HEK293 (cell line): ENCODE data around the gene PRR3.

Source experiments
- FEZF1 ChIP-seq: fragments of 450-650 bp; formaldehyde crosslinking; IDR thresholded peaks from 2 replicates; pipeline ENCODE4 v1.5.1; 2016; ENCODE audit warnings: missing biosample characterization, missing genetic modification characterization
- OSR2 ChIP-seq: fragments of 450-650 bp; formaldehyde crosslinking; IDR thresholded peaks from 2 replicates; pipeline ENCODE4 v1.5.1; 2016; ENCODE audit warnings: missing biosample characterization, missing genetic modification characterization
- RBAK ChIP-seq: fragments of 450-650 bp; formaldehyde crosslinking; IDR thresholded peaks from 2 replicates; pipeline ENCODE4 v1.5.1; 2016; ENCODE audit warnings: missing biosample characterization, missing genetic modification characterization
- SP2 ChIP-seq: fragments of 450-650 bp; formaldehyde crosslinking; IDR thresholded peaks from 2 replicates; pipeline ENCODE4 v1.5.1; 2016; ENCODE audit warnings: missing biosample characterization, missing genetic modification characterization
- SP7 ChIP-seq: fragments of 450-650 bp; formaldehyde crosslinking; IDR thresholded peaks from 2 replicates; pipeline ENCODE4 v1.5.1; 2016; ENCODE audit warnings: missing biosample characterization, missing genetic modification characterization
- TRIM28 ChIP-seq: IDR thresholded peaks from 2 replicates; pipeline ENCODE4 v1.6.1; 2011; ENCODE audit warnings: low read length, control low read depth, borderline replicate concordance
- YY2 ChIP-seq: fragments of 450-650 bp; formaldehyde crosslinking; IDR thresholded peaks from 2 replicates; pipeline ENCODE4 v1.5.1; 2016; ENCODE audit warnings: missing biosample characterization, missing genetic modification characterization
- ZBTB17 ChIP-seq: fragments of 450-650 bp; formaldehyde crosslinking; IDR thresholded peaks from 2 replicates; pipeline ENCODE4 v1.5.1; 2016; ENCODE audit warnings: missing biosample characterization, missing genetic modification characterization
- ZFP37 ChIP-seq: fragments of 450-650 bp; formaldehyde crosslinking; IDR thresholded peaks from 2 replicates; pipeline ENCODE4 v1.5.1; 2016; ENCODE audit warnings: missing biosample characterization, missing genetic modification characterization
- ZNF311 ChIP-seq: fragments of 450-650 bp; formaldehyde crosslinking; IDR thresholded peaks from 2 replicates; pipeline ENCODE4 v1.5.1; 2017; ENCODE audit warnings: missing biosample characterization, missing genetic modification characterization, borderline replicate concordance
- ZNF366 ChIP-seq: fragments of 450-650 bp; formaldehyde crosslinking; conservative IDR thresholded peaks from 2 replicates; pipeline ENCODE4 v1.5.1; 2016; ENCODE audit warnings: missing biosample characterization, missing genetic modification characterization
- ZNF394 ChIP-seq: fragments of 450-650 bp; formaldehyde crosslinking; IDR thresholded peaks from 2 replicates; pipeline ENCODE4 v1.5.1; 2016; ENCODE audit warnings: missing biosample characterization, missing genetic modification characterization, mild to moderate bottlenecking, moderate library complexity, borderline replicate concordance
- ZNF423 ChIP-seq: fragments of 450-650 bp; formaldehyde crosslinking; IDR thresholded peaks from 2 replicates; pipeline ENCODE4 v1.5.1; 2016; ENCODE audit warnings: missing biosample characterization, missing genetic modification characterization
- ZNF521 ChIP-seq: fragments of 450-650 bp; formaldehyde crosslinking; IDR thresholded peaks from 2 replicates; pipeline ENCODE4 v1.5.1; 2017; ENCODE audit warnings: missing biosample characterization, mild to moderate bottlenecking, missing genetic modification characterization
- ZNF529 ChIP-seq: fragments of 450-650 bp; formaldehyde crosslinking; IDR thresholded peaks from 2 replicates; pipeline ENCODE4 v1.5.1; 2017; ENCODE audit warnings: missing genetic modification characterization, missing biosample characterization; ENCODE audit not compliant: insufficient replicate concordance
- ZNF585B ChIP-seq: fragments of 450-650 bp; formaldehyde crosslinking; IDR thresholded peaks from 2 replicates; pipeline ENCODE4 v1.5.1; 2016; ENCODE audit warnings: missing biosample characterization, missing genetic modification characterization
- ZNF707 ChIP-seq: fragments of 450-650 bp; formaldehyde crosslinking; IDR thresholded peaks from 2 replicates; pipeline ENCODE4 v1.5.1; 2016; ENCODE audit warnings: missing biosample characterization, missing genetic modification characterization
- ZSCAN23 ChIP-seq: fragments of 450-650 bp; formaldehyde crosslinking; IDR thresholded peaks from 2 replicates; pipeline ENCODE4 v1.5.1; 2016; ENCODE audit warnings: missing biosample characterization, missing genetic modification characterization
- TF ChIP-seq, protein P1 (sequence below): fragments of 450-650 bp; formaldehyde crosslinking; IDR thresholded peaks from 2 replicates; pipeline ENCODE4 v1.5.1; 2016; ENCODE audit warnings: missing biosample characterization, missing genetic modification characterization
- TF ChIP-seq, protein P2 (sequence below): fragments of 450-650 bp; formaldehyde crosslinking; IDR thresholded peaks from 2 replicates; pipeline ENCODE4 v1.5.1; 2016; ENCODE audit warnings: missing biosample characterization, missing genetic modification characterization
- TF ChIP-seq, protein P3 (sequence below): fragments of 450-650 bp; formaldehyde crosslinking; conservative IDR thresholded peaks from 2 replicates; pipeline ENCODE4 v1.5.1; 2016; ENCODE audit warnings: low read depth, missing biosample characterization, missing genetic modification characterization
- TF ChIP-seq, protein P4 (sequence below): fragments of 450-650 bp; formaldehyde crosslinking; IDR thresholded peaks from 2 replicates; pipeline ENCODE4 v1.5.1; 2017; ENCODE audit warnings: missing biosample characterization, missing genetic modification characterization
- TF ChIP-seq, protein P5 (sequence below): fragments of 450-650 bp; formaldehyde crosslinking; IDR thresholded peaks from 2 replicates; pipeline ENCODE4 v1.5.1; 2016; ENCODE audit warnings: missing biosample characterization, missing genetic modification characterization, borderline replicate concordance
- TF ChIP-seq, protein P6 (sequence below): fragments of 450-650 bp; IDR thresholded peaks from 2 replicates; pipeline ENCODE4 v1.5.1; 2018; ENCODE audit warnings: missing biosample characterization, mild to moderate bottlenecking, missing genetic modification characterization

PRR3 gene

DNA sequence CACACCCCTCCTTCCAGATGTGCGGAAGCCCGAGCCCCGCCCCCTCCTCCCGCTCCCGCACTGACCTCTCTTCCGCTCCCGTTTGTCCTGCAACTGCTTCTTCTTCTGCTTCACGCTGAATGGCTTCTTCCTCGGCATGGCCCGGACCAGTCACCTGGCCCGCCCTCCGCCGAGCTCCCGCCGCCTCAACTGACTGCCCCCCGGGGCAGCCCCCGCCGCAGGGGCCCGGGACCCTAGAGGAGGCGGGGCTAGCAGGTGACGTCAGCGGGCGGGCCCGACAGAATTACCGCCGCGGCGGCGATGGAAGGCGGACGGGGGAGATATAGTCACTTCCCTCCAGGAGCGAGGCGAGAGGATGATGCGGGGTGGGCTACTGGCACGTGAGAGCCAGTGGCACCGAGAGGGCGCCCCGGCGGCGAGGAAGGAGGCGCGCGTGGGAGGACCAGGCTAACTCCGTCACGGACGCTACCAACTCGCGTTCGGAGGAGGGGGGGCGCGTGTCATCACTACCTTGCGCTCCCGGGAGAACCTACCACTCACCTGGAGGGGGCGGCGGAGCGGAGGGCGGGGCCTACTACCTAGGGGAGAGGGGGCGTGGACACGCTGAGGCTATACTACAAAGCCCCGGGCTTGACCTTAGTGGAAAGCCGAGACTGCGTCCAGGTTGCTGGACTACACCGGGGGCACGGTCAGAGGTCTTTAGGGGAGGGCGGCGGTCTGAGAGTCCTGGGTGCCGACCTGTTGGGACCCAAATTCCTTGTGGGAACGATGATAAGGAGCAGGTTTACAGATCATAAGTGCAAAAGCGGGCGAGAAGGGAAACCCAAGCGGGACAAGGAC, 809 bp upstream of the PRR3 start, which contains the start of gene GNL1 (continued):
- TF ChIP-seq ZSCAN23 (tag by site-specific recombination) (peak; percentile 43; the same call in 1 of the 2 replicates), TRIM28 (no peak), ZNF423 (peak; percentile 64), ZNF585B (no peak), ZNF366 (tag by site-specific recombination) (peak; percentile 68; the same call in 1 of the 2 replicates), SP7 (tag by site-specific recombination) (peak; percentile 78), ZNF394 (tag by site-specific recombination) (0 out of 2 replicates have a peak, but pooled peaks have one; percentile 9), ZBTB17 (peak; percentile 7; the same call in 1 of the 2 replicates), ZNF529 (tag by site-specific recombination) (no peak), SP2 (peak; percentile 95), FEZF1 (tag by site-specific recombination) (no peak), ZNF521 (tag by site-specific recombination) (no peak), ZNF707 (tag by site-specific recombination) (no peak), OSR2 (peak; percentile 84), RBAK (tag by site-specific recombination) (no peak), ZNF311 (no peak), YY2 (tag by site-specific recombination) (no peak), ZFP37 (tag by site-specific recombination) (peak; percentile 2; the same call in 1 of the 2 replicates)
- TF ChIP-seq, protein P1, sequence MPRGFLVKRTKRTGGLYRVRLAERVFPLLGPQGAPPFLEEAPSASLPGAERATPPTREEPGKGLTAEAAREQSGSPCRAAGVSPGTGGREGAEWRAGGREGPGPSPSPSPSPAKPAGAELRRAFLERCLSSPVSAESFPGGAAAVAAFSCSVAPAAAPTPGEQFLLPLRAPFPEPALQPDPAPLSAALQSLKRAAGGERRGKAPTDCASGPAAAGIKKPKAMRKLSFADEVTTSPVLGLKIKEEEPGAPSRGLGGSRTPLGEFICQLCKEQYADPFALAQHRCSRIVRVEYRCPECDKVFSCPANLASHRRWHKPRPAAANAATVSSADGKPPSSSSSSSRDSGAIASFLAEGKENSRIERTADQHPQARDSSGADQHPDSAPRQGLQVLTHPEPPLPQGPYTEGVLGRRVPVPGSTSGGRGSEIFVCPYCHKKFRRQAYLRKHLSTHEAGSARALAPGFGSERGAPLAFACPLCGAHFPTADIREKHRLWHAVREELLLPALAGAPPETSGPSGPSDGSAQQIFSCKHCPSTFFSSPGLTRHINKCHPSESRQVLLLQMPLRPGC (tag by site-specific recombination) = peak; percentile 70; the same call in 1 of the 2 replicates
- TF ChIP-seq, protein P2, sequence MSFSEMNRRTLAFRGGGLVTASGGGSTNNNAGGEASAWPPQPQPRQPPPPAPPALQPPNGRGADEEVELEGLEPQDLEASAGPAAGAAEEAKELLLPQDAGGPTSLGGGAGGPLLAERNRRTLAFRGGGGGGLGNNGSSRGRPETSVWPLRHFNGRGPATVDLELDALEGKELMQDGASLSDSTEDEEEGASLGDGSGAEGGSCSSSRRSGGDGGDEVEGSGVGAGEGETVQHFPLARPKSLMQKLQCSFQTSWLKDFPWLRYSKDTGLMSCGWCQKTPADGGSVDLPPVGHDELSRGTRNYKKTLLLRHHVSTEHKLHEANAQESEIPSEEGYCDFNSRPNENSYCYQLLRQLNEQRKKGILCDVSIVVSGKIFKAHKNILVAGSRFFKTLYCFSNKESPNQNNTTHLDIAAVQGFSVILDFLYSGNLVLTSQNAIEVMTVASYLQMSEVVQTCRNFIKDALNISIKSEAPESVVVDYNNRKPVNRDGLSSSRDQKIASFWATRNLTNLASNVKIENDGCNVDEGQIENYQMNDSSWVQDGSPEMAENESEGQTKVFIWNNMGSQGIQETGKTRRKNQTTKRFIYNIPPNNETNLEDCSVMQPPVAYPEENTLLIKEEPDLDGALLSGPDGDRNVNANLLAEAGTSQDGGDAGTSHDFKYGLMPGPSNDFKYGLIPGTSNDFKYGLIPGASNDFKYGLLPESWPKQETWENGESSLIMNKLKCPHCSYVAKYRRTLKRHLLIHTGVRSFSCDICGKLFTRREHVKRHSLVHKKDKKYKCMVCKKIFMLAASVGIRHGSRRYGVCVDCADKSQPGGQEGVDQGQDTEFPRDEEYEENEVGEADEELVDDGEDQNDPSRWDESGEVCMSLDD (tag by site-specific recombination) = peak; percentile 91
- TF ChIP-seq, protein P3, sequence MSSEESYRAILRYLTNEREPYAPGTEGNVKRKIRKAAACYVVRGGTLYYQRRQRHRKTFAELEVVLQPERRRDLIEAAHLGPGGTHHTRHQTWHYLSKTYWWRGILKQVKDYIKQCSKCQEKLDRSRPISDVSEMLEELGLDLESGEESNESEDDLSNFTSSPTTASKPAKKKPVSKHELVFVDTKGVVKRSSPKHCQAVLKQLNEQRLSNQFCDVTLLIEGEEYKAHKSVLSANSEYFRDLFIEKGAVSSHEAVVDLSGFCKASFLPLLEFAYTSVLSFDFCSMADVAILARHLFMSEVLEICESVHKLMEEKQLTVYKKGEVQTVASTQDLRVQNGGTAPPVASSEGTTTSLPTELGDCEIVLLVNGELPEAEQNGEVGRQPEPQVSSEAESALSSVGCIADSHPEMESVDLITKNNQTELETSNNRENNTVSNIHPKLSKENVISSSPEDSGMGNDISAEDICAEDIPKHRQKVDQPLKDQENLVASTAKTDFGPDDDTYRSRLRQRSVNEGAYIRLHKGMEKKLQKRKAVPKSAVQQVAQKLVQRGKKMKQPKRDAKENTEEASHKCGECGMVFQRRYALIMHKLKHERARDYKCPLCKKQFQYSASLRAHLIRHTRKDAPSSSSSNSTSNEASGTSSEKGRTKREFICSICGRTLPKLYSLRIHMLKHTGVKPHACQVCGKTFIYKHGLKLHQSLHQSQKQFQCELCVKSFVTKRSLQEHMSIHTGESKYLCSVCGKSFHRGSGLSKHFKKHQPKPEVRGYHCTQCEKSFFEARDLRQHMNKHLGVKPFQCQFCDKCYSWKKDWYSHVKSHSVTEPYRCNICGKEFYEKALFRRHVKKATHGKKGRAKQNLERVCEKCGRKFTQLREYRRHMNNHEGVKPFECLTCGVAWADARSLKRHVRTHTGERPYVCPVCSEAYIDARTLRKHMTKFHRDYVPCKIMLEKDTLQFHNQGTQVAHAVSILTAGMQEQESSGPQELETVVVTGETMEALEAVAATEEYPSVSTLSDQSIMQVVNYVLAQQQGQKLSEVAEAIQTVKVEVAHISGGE = peak; percentile 15
- TF ChIP-seq, protein P4, sequence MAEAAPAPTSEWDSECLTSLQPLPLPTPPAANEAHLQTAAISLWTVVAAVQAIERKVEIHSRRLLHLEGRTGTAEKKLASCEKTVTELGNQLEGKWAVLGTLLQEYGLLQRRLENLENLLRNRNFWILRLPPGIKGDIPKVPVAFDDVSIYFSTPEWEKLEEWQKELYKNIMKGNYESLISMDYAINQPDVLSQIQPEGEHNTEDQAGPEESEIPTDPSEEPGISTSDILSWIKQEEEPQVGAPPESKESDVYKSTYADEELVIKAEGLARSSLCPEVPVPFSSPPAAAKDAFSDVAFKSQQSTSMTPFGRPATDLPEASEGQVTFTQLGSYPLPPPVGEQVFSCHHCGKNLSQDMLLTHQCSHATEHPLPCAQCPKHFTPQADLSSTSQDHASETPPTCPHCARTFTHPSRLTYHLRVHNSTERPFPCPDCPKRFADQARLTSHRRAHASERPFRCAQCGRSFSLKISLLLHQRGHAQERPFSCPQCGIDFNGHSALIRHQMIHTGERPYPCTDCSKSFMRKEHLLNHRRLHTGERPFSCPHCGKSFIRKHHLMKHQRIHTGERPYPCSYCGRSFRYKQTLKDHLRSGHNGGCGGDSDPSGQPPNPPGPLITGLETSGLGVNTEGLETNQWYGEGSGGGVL (tag by site-specific recombination) = peak; percentile 70
- TF ChIP-seq, protein P5, sequence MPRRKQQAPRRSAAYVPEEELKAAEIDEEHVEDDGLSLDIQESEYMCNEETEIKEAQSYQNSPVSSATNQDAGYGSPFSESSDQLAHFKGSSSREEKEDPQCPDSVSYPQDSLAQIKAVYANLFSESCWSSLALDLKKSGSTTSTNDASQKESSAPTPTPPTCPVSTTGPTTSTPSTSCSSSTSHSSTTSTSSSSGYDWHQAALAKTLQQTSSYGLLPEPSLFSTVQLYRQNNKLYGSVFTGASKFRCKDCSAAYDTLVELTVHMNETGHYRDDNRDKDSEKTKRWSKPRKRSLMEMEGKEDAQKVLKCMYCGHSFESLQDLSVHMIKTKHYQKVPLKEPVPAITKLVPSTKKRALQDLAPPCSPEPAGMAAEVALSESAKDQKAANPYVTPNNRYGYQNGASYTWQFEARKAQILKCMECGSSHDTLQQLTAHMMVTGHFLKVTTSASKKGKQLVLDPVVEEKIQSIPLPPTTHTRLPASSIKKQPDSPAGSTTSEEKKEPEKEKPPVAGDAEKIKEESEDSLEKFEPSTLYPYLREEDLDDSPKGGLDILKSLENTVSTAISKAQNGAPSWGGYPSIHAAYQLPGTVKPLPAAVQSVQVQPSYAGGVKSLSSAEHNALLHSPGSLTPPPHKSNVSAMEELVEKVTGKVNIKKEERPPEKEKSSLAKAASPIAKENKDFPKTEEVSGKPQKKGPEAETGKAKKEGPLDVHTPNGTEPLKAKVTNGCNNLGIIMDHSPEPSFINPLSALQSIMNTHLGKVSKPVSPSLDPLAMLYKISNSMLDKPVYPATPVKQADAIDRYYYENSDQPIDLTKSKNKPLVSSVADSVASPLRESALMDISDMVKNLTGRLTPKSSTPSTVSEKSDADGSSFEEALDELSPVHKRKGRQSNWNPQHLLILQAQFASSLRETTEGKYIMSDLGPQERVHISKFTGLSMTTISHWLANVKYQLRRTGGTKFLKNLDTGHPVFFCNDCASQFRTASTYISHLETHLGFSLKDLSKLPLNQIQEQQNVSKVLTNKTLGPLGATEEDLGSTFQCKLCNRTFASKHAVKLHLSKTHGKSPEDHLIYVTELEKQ (tag by site-specific recombination) = 0 out of 2 replicates have a peak, but pooled peaks have one; percentile 27
- TF ChIP-seq, protein P6, sequence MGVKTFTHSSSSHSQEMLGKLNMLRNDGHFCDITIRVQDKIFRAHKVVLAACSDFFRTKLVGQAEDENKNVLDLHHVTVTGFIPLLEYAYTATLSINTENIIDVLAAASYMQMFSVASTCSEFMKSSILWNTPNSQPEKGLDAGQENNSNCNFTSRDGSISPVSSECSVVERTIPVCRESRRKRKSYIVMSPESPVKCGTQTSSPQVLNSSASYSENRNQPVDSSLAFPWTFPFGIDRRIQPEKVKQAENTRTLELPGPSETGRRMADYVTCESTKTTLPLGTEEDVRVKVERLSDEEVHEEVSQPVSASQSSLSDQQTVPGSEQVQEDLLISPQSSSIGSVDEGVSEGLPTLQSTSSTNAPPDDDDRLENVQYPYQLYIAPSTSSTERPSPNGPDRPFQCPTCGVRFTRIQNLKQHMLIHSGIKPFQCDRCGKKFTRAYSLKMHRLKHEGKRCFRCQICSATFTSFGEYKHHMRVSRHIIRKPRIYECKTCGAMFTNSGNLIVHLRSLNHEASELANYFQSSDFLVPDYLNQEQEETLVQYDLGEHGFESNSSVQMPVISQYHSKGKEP (tag by site-specific recombination) = no peak
